Measurements from ENCODE around the gene TCP10L. TPM values are rescaled to one million over a fixed set of nuclear protein-coding genes. Genes with fewer than 3 reads are reported as not detected.
"Not testable (repeated sequence)": the region's sequence is repeated elsewhere in the genome, so short reads cannot be mapped to it uniquely, and the experiment has no call there.

Gene TCP10L
- polyA plus RNA-seq, 1 donor: 1.3 TPM

DNA sequence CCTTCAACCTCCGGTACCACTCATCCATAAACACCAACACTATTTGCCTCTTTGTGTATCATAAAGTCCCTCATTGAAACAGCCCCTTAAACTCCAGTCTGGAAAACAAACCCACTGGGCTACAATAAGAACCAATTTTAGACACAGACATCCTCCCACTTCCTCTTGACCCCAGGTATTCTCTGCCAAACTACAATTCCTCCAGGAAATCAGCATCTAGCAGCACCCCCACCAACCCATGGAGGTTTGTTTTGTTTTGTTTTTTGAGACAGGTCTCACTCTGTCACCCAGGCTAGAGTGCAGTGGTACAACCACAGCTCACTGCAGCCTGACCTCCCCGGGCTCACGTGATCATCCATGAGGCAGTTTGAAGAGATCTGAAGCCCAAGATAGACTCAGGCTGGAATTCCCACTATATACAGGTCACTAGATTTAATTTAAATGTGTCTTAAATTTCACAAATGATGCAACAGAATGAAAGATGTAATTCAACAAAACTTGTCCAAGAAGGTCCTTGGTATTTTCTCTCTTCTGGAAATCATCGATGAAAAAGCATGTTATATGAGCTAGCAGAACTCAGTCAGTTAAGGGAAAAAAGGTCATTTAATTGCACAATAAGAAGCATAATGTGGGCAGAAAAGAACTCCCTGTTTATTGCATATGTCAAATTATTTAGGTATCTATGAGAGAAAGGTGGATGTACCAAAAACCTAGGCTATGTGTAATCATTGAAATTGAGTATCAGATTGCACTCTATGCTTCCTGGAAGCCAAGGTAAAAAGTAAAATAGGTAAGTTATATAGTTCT, 30.3 kb downstream of the TCP10L start:
- no peak for DNase-seq (ENCODE audit: low read depth)

DNA sequence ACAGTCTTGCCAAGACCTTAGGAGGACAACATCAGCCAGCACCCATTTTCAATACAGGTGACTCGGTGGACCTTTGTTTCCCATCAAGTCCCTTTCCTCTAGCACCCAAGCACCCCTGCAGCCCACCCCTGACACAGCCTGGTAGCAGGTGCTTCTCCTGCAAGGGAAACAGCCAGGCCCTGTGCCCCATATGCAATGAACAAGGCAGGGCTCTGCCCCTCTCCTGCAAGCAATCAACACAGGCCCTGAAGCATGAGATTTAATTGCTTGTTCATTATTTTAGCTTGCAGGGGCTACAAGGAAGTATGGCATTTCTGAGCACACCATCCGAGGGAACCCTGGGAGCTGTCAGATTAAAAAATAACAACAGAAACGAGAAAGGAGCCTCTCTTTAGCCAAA, 35.4 kb downstream of the TCP10L start:
- DNase-seq (ENCODE audit: low read depth): no peak

DNA sequence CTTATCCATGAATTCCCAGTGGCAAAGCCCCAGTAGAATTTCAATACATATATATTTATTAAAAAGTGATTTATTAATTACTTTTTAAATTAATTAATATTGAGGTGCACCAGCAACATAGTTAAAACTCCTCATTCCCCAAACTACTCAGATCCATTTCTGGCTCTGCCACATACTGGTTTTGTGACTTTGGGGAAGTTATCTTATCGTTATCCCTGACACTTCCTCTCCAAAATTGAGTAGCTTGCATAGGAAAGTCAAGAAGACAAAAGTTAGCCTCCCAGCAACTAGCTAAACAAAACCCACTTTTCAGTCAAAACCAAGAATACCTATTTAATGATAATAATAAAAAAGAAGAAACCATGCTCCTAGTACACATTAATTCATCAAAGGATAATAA, 35.9 kb downstream of the TCP10L start:
- DNase-seq (ENCODE audit: low read depth): no peak

DNA sequence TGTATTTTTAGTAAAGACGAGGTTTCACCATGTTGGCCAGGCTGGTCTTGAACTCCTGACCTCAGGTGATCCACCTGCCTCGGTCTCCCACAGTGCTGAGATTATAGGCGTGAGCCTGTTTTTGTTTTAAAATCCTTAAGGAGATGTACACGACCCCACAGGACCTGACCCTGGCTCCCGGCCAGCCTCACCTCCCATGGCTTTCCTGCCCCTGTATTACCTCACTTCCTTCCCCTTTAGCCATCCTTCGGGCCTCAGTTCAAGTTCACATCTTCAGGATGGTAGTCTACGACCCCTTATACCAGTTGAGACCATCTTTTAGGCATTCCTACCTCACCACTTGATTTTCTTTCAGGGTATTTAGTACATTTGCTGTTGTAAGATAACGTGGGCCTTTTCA, 36.3 kb downstream of the TCP10L start:
- no peak for DNase-seq (ENCODE audit: low read depth)

DNA sequence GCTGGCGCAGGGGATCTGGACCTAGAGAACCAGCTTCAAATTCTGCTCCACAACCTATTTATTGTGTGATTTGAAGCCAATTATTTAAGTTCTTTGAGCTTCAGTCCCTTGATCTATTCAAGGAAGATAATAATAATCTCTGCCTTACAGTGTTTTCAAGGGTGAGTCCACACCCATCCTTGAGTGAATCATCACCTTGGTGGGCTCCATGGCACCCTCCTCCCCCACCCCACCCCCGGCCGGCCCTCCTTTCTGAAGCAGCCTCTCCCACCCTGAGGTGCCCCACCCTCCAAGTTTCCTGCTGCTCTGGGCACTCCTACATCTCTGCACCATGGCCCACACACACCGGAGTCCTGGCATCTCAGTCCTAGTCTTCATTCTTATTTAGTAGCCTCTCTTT, 38.3 kb downstream of the TCP10L start:
- no peak for DNase-seq (ENCODE audit: low read depth)

DNA sequence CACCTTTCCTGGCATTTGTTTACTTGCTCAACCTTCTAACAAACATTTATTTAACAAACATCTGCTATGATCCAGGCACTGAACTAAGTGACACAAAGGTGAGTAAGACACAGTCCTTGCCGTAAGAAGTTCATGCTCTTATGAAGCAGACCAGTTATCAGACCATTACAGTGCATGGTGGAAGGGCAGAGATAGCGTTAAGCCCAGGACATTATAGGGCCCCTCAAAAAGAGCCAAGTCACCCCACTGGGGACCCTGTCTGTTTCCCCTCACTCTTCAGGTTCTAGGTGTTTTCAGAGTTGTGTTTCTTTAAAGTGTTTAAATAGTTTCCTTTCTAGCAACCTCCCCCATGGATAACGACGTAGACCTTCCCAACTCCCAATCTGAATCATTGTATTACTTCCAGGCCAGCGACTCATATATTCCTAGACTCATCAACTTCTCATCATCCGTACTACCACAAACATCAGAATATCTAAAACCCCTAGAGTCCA, 39.3 kb downstream of the TCP10L start:
- DNase-seq (ENCODE audit: low read depth): no peak

DNA sequence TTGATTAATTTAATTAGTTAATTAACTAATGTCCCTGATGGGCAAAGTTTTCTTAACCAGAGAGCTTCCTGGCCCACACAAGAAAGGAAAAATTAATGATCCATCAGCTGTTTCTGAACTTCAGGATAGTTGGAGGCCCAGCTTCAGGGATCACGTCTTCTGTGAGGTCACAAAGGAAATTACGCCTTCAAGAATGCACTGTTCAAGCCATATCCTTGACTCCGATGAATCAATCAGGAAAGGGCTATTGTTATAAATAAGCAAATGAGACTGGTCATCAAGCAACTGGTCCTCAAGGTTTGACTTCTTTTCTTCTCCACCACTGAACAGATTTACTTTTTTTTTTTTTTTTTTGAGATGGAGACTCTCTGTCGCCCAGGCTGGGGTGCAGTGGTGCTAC, 40.6 kb downstream of the TCP10L start:
- no peak for DNase-seq (ENCODE audit: low read depth)

DNA sequence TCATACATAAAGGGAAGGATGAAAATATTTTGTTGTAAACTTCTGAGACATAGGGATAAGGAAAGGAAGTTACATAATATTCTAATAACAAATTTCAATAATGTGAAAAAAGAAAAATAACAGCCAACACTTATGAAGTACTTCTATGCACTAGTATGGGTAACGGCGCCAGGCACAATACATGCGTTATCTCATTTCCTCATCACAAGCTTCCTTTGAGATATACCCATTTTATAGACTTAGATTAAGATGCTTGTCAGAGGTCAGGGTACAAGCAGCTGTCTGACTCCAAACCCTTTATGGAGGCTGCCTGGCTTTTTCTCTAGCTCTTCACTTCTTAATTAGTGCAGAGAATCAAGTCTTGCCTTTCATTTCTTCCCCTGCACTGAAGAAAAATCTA, 41.3 kb downstream of the TCP10L start:
- DNase-seq (ENCODE audit: low read depth): no peak

DNA sequence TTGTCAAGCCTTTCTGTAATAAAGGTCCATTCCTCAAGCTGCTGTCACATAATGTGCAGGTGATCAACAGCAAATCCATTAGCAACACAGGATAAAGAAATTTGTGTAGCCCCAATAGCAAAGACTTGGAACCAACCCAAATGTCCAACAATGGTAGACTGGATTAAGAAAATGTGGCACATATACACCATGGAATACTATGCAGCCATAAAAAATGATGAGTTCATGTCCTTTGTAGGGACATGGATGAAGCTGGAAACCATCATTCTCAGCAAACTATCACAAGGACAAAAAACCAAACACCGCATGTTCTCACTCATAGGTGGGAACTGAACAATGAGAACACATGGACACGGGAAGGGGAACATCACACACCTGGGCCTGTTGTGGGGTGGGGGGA, 42.3 kb downstream of the TCP10L start:
- DNase-seq (ENCODE audit: low read depth): not testable (repeated sequence)

DNA sequence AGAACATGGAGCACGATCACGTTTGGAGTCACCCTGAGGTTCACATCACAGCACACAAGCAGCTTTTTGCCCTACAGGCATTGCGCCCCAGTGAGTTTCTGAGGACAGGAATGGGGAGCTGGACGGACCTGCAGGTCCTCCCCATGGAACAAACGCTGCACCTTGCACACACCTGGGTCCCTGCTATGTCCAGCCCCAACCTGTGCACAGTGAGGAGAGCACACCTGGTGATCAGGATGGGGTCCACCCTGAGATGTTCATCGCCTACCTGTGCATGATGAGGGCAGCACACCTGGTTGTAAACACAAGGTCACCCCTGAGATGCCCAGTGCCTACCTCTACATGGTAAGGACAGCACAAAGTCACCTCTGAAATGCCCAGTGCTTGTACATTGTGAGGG, 45.9 kb downstream of the TCP10L start:
- DNase-seq (ENCODE audit: low read depth): no peak

DNA sequence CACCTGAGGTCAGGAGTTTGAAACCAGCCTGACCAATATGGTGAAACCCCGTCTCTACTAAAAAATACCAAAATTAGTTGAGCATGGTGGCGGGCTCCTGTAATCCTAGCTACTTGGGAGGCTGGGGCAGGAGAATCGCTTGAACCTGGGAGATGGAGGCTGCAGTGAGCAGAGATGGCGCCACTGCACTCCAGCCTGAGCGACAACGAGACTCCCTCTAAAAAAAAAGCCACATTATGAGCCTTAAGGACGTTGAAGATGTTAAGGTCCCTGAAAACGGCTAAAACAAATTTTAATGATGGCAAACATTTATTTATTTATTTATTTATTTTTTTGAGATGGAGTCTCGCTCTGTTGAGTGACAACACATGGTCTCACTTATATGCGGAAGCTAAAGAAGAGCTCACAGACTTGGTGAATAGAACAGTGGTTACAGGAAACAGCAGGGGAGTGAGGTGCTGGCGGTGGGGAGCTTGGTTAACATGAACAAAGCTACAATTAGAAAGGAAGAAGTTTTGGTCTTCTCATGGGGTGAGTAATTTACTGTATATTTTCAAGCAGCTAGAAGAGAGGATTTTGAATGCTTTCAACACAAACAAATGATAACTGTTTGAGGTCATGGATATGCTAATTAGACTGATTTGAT, 47.1 kb downstream of the TCP10L start:
- no peak for DNase-seq (ENCODE audit: low read depth)

DNA sequence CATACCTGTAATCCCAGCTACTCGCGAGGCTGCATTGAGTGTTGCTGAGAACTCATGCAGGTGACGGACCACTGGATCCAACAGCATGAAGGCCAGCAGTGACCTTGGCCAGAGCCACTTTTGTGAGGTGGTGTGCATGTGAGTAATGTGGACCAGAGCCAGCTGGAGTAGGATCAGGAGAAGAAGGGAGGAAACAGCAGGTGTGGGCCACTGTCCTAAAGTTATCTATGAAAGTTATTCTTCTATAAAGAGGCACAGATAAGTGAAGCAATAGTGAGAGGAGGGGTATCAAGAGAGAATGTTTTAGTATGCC, 47.8 kb downstream of the TCP10L start:
- no peak for DNase-seq (ENCODE audit: low read depth)

DNA sequence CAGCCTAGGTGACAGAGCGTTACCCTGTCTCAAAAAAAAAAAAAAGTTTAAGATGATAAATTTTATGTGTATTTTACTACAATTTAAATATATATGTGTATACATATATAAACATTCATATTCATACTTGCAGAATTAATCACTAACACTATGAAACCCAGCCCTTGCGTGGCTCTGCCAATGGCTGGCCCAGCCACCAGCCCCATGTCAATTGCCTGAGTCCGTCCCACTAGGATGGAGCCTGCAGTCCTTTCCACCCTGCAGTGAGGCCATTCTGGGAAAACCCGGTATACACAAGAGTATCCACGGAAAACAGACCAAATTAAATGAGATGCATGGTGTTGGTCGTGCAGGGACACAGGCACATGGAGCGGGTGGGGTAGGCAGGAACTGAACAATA, 49.7 kb downstream of the TCP10L start:
- no peak for DNase-seq (ENCODE audit: low read depth)

DNA sequence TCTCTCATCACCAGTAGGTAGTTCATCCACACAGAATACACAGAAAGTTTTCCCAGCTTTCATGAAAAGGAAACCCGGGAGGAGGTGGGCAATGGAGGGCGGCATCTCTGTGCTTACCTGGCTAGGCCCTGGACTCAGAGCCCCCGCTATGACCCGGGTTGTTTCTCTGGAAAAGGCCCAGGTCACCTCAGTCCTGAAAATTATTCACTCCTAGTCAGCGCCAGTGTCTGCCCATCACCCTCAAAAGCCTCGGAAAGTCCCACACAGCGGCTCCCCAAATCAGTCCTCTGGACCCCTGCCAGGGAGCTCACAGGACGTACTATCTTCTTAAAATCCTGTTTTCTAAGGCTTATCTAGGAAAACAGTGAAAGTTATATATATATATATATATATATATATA, 51.2 kb downstream of the TCP10L start:
- no peak for DNase-seq (ENCODE audit: low read depth)

DNA sequence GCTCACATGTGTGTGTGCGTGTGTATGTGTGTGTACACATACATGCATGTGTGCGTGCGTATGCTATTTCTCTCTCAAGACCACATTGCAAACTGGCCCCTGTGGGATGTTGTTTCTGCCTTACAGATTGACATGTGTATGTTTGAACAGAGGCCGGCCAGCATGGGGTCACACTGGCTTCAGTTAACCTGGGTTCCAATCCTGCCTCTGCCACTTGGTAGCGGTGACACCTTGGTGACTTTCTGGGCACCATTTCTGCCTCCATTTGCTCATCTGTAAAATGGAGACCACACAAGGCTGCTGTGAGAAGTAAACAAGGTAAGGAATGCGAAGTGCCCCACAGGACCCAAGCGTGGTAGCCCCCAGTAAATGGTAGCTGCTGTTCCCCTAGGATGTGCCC, 51.7 kb downstream of the TCP10L start:
- DNase-seq (ENCODE audit: low read depth): no peak

DNA sequence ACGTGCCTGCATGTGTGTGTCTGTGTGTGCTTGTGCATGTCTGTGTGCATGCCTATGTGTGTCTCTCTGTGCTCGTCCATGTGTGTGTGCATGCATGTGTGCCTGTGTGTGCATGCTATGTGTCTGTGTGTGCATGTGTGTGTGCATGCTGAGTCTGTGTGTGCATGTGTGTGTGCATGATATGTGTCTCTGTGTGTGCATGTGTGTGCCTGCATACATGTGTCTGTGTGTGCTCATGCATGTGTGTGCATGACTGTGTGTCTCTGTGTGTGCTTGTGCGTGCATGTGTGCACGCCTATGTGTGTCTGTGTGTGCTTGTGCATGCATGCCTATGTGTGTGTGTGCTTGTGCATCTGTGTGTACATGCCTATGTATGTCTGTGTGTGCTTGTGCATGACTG, 52.3 kb downstream of the TCP10L start:
- no peak for DNase-seq (ENCODE audit: low read depth)

DNA sequence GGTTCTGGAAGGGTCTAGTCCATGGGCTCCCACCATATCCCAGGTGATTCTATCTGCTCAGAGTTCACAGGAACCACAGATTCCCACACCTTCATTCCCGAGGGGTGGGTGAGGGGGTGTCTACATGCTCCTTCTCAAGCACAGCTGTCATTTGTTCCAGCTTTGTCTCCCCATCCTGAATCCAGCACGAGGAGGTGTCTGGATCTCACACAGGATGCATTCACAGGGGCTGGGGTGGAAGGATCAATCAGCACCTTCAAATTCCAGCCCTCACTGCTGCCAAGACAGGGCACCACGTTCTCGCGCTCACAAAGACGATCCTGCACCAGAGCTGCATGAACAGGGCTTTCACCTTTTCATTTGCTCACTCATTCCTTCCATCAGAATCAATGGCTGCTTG, 52.7 kb downstream of the TCP10L start:
- no peak for DNase-seq (ENCODE audit: low read depth)

DNA sequence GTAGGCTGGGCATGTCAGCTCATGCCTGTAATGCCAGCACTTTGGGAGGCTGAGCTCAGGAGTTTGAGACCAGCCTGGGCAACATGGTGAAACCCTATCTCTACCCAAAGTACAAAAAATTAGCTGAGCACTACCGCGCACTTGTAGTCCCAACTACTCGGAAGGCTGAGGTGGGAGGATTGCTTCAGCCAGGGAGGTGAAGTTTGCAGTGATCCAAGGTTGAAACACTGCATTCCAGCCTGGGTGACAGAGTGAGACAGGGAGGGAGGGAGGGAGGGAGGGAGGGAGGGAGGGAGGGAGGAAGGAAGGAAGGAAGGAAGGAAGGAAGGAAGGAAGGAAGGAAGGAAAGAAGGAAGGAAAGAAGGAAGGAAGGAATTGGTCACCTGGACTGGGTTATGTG, 53.8 kb downstream of the TCP10L start:
- not testable (repeated sequence) for DNase-seq (ENCODE audit: low read depth)

DNA sequence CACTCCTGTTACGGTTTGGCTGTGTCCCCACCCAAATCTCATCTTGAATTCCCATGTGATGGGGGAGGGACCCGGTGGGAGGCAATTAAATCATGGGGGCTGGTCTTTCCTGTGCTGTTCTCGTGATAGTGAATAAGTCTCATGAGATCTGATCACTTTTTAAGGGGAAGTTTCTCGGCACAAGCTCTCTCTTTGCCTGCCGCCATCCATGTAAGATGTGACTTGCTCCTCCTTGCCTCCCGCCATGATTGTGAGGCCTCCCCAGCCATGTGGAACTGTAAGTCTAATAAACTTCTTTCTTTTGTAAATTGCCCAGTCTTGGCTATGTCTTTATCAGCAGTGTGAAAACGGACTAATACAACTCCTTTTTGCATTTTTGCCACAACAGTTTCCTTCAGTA, 54.5 kb downstream of the TCP10L start:
- DNase-seq (ENCODE audit: low read depth): not testable (repeated sequence)

DNA sequence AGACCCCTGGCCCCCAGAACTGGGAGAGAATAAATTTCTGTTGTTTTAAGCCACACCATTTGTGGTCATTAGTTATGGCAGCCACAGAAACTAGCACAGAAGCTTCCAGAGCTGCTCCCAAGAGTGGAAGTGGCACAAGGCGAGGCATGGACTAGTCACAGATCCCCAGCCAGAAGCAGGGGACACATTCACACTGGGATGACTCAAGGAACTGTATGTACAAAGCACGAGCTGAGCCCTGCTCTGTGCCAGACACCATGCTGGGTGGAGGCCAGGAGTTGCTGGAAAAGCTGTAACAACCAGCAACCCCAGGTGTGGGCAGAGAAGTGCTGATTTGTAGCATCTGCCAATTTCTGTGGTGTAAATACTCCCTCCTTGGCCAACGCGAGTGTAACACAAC, 55.6 kb downstream of the TCP10L start:
- DNase-seq (ENCODE audit: low read depth): no peak

DNA sequence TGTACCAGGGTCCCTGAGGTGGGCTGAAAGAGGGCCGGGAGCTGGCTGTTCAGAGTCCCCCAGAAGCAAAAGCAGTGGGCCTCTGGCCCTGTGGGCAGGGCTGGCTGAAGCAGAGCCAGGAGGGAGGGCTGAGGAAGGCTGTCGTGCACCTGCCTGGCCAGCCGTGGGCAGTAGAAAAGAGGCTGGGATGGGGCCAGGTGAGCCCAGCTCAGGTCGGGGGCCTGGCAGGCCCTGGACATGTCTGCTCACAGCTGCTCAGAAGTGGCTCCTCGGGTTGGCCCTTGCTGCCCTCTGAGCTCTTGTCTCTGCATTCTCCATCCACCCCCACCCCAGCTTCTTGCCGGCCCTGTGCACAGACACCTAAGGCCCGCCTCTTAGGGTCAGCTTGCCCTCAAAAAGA, 60.0 kb downstream of the TCP10L start:
- DNase-seq (ENCODE audit: low read depth): no peak

DNA sequence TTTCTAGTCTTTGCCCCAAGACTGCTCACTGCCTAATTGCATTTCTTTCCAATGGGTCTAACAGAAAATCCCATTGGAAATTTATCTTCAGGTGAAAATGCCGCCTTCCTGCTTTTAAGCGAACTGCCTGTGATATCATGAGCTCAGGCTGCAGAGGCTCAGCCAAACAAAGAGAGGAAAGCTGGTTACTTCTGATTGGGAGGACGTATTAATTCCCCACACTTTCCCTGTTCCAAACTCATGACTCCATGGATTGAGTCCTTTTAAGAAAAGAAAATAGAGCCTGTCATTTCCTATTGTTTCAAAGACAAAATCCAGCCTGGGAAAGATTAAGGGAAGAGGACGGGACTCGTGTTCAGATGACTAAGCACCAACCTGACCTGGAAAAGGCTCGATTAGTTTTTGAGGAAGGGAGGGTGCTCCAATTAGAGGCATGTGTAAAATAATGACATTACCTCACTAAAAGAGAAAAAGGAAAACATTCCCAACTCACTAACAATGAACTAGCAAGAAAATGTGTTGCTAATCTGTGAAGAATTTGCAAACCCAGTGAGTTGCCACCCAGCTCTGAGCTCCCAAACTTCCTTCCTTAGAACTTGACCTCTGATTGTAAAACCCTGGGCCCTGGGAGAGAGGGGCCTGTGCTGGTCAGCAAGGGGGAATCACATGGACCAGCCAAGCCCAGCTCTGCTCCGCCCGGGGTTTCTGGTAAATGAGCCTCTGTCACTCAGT, 61.2 kb downstream of the TCP10L start:
- no peak for DNase-seq (ENCODE audit: low read depth)

All from forelimb muscle (tissue), 1 donor.